T-helper 9 cell (primary cell): ENCODE results near the gene MAN2B2.
A peak's percentile ranks its signal among the peaks of the same experiment; 100 is the strongest.
"Not testable (repeated sequence)": the region's sequence is repeated elsewhere in the genome, so short reads cannot be mapped to it uniquely, and the experiment has no call there.

Experiments
- DNase-seq: peaks from one replicate; pipeline ENCODE4 v3.0.0-alpha.2; 2020

MAN2B2 gene

DNA sequence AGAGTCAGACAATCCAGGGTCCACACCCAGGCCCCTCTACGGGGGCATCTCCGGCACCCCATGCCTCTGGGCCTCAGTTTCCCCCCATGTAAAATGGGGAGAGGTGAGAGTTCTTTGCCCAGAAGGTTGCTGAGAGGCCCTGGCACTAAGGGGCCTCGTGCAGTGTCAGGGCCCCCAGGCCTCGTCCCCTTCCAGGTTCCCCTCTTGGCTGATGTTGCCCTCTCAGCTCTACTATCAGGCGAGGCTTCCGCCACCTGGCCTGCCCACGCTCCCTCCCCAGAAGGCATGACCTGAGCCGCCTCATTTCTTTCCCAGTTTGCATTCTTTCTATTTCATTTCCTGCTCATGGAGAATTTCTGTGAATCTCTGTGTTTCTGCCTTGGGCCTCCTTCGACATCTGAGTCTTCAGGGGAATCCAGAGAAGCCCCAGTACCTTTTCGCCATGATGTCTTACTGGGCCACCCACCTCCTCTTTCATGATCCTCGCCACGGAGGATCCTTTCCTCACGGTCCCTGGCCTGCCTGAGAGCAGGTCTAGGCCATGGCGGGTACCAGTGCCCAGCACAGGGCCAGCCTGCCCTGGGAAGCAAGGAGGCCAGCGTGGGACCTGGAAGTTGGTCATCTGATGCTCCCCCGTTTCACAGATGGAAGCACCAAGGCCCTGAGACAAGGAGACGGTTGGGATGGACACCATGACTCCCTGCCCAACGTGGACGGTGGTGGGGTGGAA lies 43.6 kb downstream of the MAN2B2 start:
- DNase-seq, result no peak

GRCh38 chr4:6619116-6619465 lies 44.1 kb downstream of the MAN2B2 start:
- no peak for DNase-seq

GRCh38 chr4:6619466-6620255 lies 44.7 kb downstream of the MAN2B2 start:
- no peak for DNase-seq

DNA sequence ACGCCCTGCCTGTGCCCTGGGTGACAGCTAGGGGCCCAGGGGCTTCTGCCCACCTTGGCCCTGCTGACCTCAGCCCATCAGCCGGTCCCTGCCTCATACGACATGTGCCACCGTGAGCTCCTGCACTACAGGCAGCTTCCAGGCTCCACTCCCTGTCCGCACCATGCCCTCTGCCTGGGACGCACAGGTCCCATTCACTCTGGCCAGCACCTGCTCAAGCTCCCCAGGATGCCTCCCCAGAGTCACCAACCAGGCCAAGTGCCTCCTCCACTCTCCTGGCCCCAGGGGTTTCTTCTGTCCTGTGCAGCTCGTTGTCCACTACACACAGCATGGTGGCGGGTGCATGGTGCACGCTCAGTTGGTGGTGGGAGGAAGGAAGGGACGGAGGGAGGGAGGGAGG lies 45.3 kb downstream of the MAN2B2 start:
- DNase-seq, result no peak

GRCh38 chr4:6620891-6621555 lies 46.0 kb downstream of the MAN2B2 start:
- no peak for DNase-seq

DNA sequence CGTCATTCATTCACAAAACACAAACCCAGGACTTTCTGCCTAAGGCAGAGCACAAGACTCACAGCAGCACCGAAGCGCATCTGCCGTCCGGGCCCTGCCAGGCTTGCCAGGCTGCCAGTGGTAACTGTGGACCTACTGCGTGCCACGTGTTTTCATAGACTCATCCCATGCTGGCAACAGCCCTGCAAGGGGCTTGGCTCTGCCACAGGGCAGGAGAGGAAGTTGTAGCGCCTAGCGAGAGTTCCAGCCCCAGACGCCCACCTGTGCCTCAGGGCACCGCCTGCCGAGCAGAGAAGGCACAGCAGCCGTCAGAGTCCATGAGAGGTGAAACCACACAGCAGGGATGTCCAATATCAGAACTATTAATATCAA lies 46.6 kb downstream of the MAN2B2 start:
- no peak for DNase-seq

GRCh38 chr4:6622744-6623143 lies 47.8 kb downstream of the MAN2B2 start:
- DNase-seq, result no peak

GRCh38 chr4:6625256-6625655 lies 50.3 kb downstream of the MAN2B2 start:
- no peak for DNase-seq

- DNase-seq, result no peak
Measured at GRCh38 chr4:6626066-6626465, 51.1 kb downstream of the MAN2B2 start.

GRCh38 chr4:6627832-6628231 lies 52.8 kb downstream of the MAN2B2 start:
- no peak for DNase-seq

DNA sequence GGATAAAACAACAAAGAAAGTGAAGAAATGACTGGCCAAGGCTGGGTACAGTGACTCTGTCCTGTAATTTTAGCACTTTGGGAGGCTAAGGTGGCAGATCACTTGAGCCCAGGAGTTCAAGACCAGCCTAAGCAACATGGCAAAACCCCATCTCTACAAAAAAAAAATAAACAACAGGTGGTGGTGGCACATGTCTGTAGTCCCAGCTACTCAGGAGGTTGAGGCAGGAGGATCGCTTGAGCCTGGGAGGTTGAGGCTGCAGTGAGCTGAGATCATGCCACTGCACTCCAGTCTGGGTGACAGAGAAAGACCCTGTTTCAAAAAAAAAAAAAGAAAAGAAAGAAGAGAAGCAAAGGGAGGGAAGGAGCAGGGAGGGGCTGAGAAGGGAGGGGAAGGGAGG lies 53.5 kb downstream of the MAN2B2 start:
- not testable (repeated sequence) for DNase-seq

DNA sequence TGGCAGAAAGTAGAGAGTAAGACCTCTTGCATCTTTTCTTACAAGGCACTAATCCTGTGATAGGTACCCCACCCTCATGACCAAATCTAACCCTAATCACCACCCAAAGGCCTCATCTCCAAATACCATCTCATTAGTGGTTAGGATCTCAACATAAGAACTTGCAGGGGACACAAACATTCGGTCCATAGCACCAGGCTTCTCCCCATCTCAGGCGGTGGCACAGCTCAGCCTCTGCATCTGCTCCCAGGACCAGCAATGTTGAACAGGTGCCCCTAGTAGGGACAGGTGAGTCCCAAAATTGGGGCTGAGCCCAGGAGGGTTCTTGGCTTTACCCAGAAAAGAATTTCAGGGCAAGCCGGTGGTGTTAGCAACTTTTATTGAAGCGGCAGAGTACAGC lies 57.1 kb downstream of the MAN2B2 start:
- no peak for DNase-seq

DNA sequence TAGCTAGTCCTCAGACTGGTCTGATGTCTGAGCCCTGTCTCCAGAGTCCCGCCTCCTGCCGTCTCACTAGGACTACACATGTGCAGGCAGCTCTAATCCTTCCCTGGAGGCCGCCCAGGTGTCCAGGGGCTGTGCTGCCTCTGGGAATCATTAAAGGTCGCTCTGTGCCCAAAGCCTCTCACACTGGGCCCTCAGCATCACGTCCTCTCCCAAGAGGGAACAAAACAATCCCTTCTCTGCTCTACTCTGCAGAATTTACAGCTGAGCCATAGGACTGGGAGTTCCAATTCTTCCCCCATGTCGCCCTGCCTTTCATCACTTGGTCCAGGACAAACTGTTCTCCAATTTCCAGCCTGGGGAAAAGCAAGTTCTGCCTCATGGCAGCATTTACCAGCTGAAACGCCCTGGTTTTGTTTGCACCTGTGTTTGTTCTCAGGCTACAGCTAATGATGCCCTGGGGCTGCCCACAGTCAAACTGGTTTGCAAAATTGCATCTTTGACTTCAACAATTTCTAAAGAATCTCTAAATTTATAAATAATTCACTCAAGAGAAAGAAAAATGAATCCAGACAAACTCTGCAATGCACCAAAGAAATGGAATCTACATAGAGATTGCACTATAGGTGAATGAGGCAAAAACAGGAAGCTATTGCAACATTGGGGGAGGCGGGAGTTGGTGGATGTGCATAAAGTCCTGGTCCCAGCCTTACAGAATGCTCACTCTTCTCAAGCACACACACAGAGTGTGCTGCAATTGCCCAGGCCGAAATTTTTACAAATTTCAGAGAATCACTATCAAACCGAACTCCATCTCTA lies 58.3 kb downstream of the MAN2B2 start:
- DNase-seq, result no peak

GRCh38 chr4:6634746-6635145 lies 59.8 kb downstream of the MAN2B2 start:
- DNase-seq, result no peak

DNA sequence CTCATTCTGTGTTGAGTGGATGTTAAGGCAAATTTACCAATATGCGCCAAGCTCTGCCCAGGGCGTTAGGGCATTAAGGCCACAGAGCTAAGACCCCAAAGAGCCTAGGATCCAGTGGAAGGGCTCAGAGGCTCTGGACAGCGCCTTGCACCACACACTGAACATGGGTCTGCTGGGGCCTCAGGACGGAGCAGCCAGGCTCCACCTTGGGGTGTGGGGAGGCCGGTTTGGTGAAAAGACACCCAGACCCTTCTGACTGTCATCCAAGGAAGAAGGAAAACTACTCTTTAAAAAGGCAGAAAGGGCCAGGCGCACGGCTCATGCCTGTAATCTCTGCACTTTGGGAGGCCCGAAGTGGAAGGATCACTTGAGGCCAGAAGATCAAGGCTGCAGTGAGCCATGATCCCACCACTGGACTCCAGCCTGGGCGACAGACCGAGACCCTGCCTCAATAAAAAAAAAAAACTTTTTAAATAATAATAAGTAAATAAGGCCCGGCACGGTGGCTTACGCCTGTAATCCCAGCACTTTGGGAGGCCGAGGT lies 64.2 kb downstream of the MAN2B2 start:
- no peak for DNase-seq

DNA sequence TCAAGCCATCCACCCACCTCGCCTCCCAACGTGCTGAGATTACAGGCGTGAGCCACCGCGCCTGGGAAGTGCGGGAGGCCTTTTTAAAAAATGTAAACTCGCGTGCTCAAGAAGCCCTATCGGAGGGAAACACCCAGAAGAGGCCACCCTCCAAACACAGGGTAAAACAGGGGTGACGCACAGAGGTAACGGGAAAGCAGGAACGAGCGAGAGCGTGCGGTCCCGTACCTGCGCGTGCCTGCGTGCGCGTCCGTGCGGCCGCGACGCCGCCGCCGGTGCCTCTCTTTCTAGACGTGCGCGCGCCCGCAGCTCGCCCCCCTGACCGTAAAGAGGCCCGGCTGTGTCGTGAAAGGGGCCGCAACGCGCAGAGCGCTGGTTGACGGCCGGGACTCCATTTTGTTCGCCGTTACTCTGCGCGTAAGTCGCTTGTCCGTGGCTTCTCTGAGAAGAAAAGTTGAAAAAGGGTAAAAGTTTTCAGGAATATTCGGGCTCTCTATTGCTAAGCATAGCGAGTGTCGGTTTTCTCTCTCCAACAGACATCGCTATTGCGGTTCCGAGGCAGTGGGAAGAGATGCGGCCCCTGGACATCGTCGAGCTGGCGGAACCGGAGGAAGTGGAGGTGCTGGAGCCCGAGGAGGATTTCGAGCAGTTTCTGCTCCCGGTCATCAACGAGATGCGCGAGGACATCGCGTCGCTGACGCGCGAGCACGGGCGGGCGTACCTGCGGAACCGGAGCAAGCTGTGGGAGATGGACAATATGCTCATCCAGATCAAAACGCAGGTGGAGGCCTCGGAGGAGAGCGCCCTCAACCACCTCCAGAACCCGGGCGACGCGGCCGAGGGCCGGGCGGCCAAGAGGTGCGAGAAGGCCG lies 65.5 kb downstream of the MAN2B2 start, which contains the start of gene MRFAP1:
Gene MRFAP1 (plus strand): TSS at position 394 of the 872 bp plus-strand sequence. CDS start 178 bp downstream, at position 572.
- peak; percentile 91 for DNase-seq

GRCh38 chr4:6641164-6641970 lies 66.4 kb downstream of the MAN2B2 start:
- DNase-seq, result peak; percentile 43

DNA sequence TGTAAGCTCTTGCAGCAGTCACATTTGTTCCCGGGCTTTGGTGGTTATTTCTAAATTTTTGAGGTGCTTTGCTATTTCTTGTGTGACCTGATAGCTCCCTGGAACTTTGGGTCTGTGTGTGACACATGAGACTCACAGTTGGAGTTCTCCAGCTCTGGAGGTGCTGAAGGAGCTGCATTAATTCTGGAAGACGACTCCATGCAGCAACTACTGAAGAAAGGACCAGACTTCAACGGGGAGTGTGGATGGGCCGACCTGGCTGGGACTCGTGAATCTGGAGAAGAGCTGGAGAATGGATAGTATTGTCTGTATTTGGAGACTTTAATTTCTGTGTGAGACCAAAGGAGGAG lies 67.0 kb downstream of the MAN2B2 start:
- DNase-seq, result no peak

DNA sequence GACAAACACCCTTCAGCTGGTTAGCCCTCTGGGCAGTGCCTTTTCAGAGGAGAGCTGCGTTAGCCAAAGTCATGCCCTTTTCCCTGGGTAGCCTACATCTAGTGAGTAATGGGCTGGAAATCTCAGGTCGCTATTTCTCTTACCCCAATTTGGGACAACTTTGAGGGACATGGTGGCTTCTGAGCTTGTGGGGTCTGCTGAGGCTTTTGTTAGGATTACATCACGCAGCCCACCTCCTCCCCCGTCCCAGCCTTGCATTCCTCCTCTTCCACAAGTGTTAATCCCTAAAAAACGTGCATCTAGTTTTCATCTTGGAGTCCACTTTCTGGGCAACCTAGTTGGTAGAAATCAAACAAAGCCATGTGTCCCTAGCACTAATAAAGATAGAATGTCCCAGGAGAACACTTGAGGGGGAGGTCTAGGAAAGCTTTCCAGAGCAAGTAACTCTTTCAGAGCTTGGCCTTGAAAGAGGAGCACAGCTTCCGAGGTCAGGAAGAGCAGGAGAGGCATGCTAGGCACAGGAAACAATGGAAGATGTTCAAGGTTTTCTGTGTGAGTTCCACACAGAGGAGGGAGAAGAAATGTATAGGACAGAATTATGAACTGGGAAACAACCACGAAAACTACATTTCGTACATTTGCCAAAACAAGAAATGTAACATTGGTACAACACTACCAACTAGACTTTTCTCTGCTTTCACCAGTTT lies 68.3 kb downstream of the MAN2B2 start:
- DNase-seq, result no peak
